Skeletal muscle tissue (tissue), 4 donors: ENCODE data around the gene ZNF367. TPM values are rescaled to one million over a fixed set of nuclear protein-coding genes. Genes with fewer than 3 reads are reported as not detected.

Source experiments
- H3K27ac ChIP-seq: one replicate; pipeline ENCODE4 v1.7.0; 2013; ENCODE audit warnings: mild to moderate bottlenecking, low read depth, low read length, inconsistent platforms
- H3K27me3 ChIP-seq, 3 donors: one replicate each; pipeline ENCODE4 v1.7.0; 2013; ENCODE audit warnings: low read length in 3 of 3; ENCODE audit not compliant: control insufficient read depth in 3 of 3, insufficient read depth in 3 of 3
- H3K36me3 ChIP-seq, 3 donors: one replicate each; pipeline ENCODE4 v1.7.0; 2013; ENCODE audit warnings: low read length in 3 of 3; ENCODE audit not compliant: control insufficient read depth in 3 of 3, insufficient read depth in 3 of 3
- H3K4me1 ChIP-seq, 3 donors: one replicate each; pipeline ENCODE4 v1.7.0; 2013; ENCODE audit warnings: low read length in 3 of 3, mild to moderate bottlenecking in 3 of 3; ENCODE audit not compliant: control insufficient read depth in 3 of 3, insufficient read depth in 3 of 3
- H3K4me3 ChIP-seq, 3 donors: one replicate each; pipeline ENCODE4 v1.7.0; 2013; ENCODE audit warnings: low read length in 3 of 3
- H3K9ac ChIP-seq, 3 donors: one replicate each; pipeline ENCODE4 v1.7.0; 2013; ENCODE audit warnings: low read length in 3 of 3, mild to moderate bottlenecking in 3 of 3, moderate library complexity in 2 of 3, low read depth in 1 of 3
- H3K9me3 ChIP-seq, 3 donors: one replicate each; pipeline ENCODE4 v1.7.0; 2013; ENCODE audit warnings: low read length in 3 of 3; ENCODE audit not compliant: control insufficient read depth in 3 of 3
- total RNA-seq: library from RNA; depleted of rRNA; stranded (reverse); fragments of >200 nt; gene quantifications from one replicate; pipeline ENCODE4 v1.2.3, GENCODE V29; 2014
- donor health status: Osteomylitis.

The ZNF367 gene
- total RNA-seq, 1 donor from 2014 or later = 5.2 TPM

DNA sequence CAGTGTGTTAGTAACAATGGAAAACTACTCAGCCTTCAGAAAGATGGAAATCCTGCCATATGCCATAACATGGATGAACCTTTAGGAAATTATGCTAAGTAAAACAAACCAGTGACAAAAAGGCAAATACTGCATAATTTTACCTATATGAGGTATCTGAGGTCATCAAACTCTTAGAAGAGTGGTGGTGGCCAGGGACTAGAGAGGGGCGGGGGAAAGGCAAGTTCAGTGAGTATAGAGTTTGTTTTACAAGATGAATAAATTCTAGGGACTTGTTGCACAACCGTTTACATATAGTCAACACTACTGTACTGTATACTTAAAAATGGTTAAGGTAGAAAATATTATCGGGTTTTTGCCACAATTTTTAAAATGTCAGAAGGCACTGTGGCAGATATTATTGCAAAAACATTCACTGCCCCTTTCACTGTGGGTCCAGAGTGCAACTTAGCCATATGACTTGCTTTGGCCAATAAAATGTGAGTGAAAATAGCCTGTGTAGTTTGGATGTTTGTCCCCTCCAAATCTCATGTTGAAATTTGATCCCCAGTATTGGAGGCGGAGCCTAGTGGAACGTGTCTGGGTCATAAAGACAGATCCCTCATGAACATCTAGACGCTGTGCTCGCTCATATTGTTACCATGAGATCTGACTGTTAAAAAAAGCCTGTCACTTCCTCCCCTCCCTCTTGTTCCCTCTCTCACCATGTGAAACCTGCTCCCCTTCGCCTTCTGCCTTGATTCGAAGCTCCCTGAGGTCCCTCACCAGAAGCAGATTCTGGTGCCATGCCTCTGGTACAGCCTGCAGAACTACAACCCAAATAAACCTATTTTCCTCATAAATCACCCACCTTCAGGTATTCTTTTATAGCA is 9.5 kb downstream of the ZNF367 start:
- H3K4me3 ChIP-seq = no peak overlapping the region
- no peaks in the 10 kb centered on the region for H3K4me1 ChIP-seq
- no peaks in the 10 kb centered on the region for H3K9me3 ChIP-seq
- H3K36me3 ChIP-seq = no peaks in the 10 kb centered on the region
- H3K27me3 ChIP-seq = no peaks in the 10 kb centered on the region
- H3K9ac ChIP-seq = no peak overlapping the region
- no peak overlapping the region for H3K27ac ChIP-seq

DNA sequence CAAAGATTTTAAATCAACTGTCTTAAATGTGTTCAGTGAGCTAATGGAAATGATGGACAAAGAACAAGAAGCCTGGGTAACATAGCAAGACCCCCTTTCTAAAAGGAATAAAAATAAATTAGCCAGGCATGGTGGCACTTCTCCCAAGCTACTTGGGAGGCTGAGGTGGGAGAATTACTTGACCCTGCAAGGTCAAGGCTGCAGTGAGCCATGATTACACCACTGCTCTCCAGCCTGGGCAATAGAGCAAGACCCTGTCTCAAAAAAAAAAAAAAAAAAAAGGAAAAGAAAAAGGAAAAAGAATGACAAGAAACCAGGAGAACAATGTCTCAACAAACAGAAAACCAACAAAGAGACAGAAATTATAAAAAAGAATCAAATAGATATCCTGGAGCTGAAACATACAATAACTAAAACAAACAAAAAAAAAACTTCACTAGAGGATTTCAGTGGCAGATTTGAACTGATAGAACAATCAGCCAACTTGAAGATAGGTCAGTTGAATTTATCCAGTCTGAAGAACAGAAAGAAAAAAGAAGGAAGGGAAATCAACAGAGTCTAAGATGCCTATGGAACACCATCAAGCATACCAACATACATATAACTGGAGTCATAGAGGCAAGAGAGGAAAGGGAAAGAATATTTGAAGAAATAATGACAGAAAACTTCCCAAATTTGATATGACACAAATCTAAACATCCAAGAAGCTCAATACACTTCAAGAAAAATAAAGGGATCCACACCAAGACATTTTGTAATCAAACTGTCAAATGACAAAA is 17.8 kb downstream of the ZNF367 start:
- no peaks in the 10 kb centered on the region for H3K9me3 ChIP-seq
- H3K9ac ChIP-seq = no peak overlapping the region
- no peaks in the 10 kb centered on the region for H3K27me3 ChIP-seq
- H3K4me1 ChIP-seq = no peaks in the 10 kb centered on the region
- H3K4me3 ChIP-seq = no peak overlapping the region
- H3K36me3 ChIP-seq = no peaks in the 10 kb centered on the region
- no peak overlapping the region for H3K27ac ChIP-seq

DNA sequence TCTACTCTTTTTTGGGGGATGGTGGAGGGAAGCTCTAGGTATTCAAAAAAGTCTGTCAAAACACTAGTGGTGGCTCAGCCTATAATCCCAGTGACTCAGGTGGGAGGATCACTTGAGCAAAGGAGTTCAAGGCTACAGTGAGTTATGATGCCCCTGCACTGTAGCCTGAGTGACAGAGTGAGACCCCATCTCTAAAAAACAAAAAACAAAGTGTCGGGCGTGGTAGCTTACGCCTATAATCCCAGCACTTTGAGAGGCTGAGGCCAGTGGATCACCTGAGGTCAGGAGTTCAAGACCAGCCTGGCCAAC is 18.9 kb downstream of the ZNF367 start:
- H3K9me3 ChIP-seq = no peaks in the 10 kb centered on the region
- no peaks in the 10 kb centered on the region for H3K36me3 ChIP-seq
- no peak overlapping the region for H3K27ac ChIP-seq
- no peak overlapping the region for H3K9ac ChIP-seq
- no peak overlapping the region for H3K4me3 ChIP-seq
- H3K4me1 ChIP-seq = no peaks in the 10 kb centered on the region
- H3K27me3 ChIP-seq = no peaks in the 10 kb centered on the region

DNA sequence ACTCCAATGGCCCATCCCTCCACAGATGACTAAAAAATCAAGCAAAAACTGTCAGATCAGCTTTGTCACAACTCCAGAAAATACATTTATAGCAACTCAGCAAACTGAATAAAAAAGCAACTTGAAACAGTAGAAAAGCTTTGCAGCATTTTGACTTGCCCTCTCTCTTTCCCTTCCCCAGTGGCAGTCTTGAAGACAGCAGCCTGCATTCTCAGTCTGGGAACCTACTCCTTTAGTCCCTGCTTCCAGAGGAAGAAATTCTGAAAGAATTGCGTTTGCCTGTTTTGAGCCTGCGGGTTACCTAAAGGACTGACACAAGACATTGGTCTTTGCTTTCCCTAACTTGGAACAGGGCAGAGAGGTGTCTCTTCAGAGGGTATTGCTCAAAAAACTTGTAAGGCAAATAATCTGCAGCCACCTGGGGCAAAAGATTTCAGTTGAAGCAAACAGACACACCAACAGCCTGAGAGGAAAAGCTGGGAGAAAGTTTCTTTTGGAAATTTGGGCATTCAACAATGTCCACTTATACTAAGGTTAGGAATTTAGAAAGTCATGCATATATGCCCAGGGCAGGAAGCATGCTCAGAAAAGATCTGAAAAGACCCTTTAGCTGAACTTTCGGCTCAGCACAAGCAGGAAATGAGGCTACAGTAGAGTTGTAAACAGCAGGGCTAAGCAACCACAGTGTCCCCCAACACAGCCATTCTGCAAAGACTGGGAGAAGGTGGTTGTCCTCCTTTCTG is 19.4 kb downstream of the ZNF367 start:
- no peaks in the 10 kb centered on the region for H3K4me1 ChIP-seq
- H3K9ac ChIP-seq = no peak overlapping the region
- H3K27me3 ChIP-seq = no peaks in the 10 kb centered on the region
- H3K4me3 ChIP-seq = no peak overlapping the region
- H3K36me3 ChIP-seq = no peaks in the 10 kb centered on the region
- H3K27ac ChIP-seq = no peak overlapping the region
- H3K9me3 ChIP-seq = no peaks in the 10 kb centered on the region

DNA sequence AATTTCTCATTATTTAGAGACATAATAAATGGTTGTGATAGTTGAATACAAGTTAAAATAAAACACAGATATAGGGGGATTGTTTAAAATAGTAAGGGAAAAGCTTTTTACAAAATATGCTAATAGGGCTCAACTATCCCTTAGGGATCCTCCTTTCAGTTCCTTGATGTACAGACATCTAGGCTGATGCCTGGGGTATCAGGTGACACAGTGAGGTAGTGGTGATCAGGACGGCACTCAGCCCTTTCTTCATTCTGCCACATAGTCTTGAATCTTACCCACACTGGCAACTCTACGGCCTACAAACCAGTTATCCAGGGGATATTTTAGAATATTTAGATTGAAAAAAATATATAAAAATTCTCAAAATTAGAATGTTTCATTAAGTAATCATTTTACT is 22.2 kb downstream of the ZNF367 start:
- Histone ChIP-seq H3K27me3 (no peaks in the 10 kb centered on the region), H3K36me3 (no peaks in the 10 kb centered on the region), H3K4me1 (no peaks in the 10 kb centered on the region), H3K9ac (no peak overlapping the region), H3K4me3 (no peak overlapping the region), H3K9me3 (no peaks in the 10 kb centered on the region), H3K27ac (no peak overlapping the region)

DNA sequence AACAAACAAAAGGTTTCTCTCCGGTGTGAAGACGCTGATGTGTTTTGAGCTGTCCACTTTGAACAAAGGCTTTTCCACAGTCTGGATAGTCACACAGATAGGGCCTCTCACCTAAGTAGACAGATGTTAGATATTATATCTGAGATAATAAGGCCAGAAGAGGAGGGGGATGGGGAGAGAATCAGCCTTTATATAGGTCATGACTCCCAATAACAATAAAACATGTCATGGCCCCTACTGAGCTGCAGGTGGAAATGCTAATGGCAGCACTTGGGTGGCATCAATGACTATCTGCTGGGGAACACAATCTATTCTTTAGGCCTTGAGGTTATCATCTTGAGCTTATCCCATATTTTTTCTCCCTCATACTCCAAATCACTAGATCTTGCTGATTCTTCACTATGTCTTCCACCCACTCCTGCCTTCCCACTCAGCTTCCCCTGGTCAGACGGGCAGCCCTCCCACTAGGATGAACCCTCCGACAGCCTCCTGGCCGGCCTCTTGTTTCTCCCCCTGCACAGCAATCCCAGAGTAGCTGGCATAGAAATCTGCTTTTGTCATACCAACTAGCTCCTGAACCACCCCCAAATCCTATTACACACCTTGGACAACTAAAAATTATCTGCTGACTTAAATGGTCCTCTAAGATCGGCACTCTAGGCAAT is 23.2 kb downstream of the ZNF367 start:
- no peaks in the 10 kb centered on the region for H3K36me3 ChIP-seq
- no peaks in the 10 kb centered on the region for H3K9me3 ChIP-seq
- no peak overlapping the region for H3K9ac ChIP-seq
- H3K27ac ChIP-seq = no peak overlapping the region
- H3K4me1 ChIP-seq = no peaks in the 10 kb centered on the region
- no peaks in the 10 kb centered on the region for H3K27me3 ChIP-seq
- no peak overlapping the region for H3K4me3 ChIP-seq

DNA sequence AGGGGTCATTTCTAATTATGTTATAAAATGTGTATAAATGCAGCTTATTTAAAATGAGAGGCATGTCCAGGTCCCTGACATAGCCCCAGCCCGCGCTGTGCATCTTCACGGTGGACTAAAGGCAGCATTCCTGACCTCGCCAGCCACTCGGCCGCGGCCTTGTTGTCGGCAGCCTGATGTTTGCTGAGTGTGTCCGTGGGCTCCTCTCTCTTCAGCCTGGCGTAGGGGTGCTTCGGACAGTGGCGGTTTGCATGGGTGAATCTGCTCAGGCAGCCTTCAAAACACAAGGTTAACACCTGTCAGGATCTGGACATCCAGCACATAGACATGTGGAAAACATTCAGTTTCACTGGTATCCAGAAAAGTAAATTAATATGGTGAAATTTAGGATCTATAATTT is 25.9 kb downstream of the ZNF367 start:
- no peak overlapping the region for H3K27ac ChIP-seq
- no peaks in the 10 kb centered on the region for H3K9me3 ChIP-seq
- no peaks in the 10 kb centered on the region for H3K36me3 ChIP-seq
- no peak overlapping the region for H3K9ac ChIP-seq
- H3K4me1 ChIP-seq = no peaks in the 10 kb centered on the region
- H3K27me3 ChIP-seq = no peaks in the 10 kb centered on the region
- H3K4me3 ChIP-seq = no peak overlapping the region

DNA sequence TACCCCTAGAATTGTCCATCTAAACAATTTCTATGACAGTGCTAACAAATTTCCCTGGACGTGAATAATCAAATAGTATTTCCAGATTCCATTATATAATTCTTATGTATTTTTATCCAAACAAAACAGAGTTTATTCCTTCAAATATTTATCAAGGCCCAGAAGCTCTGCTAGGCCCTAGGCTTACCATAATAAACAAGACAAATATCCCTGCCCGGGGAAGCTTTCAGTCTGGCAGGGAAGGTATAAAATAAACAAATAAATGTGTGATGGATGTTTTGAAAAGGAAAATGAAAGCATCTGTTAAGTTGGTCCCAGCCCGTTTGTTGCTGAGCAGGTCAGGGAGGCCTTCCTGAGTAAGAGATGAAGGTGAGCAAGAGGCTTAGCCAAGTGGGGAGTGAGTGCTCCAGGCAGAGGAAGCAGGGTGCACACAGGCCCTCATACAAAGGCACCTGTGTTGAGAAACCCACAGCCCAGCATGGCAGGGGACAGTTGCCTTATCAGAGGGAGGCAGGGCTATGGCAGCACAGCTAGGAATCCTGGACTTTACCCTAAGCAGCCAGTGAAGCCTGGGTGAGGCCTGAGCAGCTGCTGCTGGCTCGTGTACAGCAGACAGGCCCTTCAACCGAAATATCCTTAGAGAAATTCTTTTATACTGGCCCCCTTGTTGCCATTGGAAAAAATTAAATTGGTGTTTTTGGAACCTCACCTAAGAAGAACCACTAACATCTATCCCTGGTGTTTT is 27.0 kb downstream of the ZNF367 start:
- H3K4me3 ChIP-seq = no peak overlapping the region
- no peaks in the 10 kb centered on the region for H3K27me3 ChIP-seq
- no peaks in the 10 kb centered on the region for H3K9me3 ChIP-seq
- no peak overlapping the region for H3K27ac ChIP-seq
- no peak overlapping the region for H3K9ac ChIP-seq
- H3K36me3 ChIP-seq = no peaks in the 10 kb centered on the region
- no peaks in the 10 kb centered on the region for H3K4me1 ChIP-seq

DNA sequence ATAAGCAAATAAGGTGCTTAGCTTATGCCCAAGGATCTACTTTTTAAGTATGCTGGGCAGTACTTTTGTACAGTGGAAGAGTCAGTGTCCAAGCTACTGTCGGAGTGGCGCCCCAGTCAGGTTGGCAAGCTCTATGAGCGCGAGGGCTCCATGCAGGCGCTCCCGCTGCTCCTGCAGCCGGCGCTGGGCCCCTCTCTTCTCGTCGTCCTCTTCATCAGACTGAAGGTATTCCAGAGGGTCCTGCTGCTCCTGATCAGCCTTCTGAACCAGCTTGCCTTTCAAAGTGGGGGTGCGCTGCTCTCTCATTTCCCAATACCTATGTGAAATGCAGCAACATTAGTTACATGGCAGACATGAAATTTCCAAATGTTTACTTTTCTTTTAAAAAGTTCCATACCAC is 30.0 kb downstream of the ZNF367 start:
- no peaks in the 10 kb centered on the region for H3K27me3 ChIP-seq
- no peak overlapping the region for H3K4me3 ChIP-seq
- H3K9ac ChIP-seq = no peak overlapping the region
- no peaks in the 10 kb centered on the region for H3K36me3 ChIP-seq
- H3K27ac ChIP-seq = no peak overlapping the region
- H3K9me3 ChIP-seq = no peaks in the 10 kb centered on the region
- H3K4me1 ChIP-seq = no peaks in the 10 kb centered on the region
